Amniotic epithelial cell (primary cell): ENCODE results near the gene NRP2.
A peak's percentile ranks its signal among the peaks of the same experiment; 100 is the strongest.

Source experiments
- DNase-seq: peaks from one replicate; pipeline ENCODE4 v3.0.0-alpha.2; 2010; ENCODE audit warnings: low read depth

NRP2 gene

DNA sequence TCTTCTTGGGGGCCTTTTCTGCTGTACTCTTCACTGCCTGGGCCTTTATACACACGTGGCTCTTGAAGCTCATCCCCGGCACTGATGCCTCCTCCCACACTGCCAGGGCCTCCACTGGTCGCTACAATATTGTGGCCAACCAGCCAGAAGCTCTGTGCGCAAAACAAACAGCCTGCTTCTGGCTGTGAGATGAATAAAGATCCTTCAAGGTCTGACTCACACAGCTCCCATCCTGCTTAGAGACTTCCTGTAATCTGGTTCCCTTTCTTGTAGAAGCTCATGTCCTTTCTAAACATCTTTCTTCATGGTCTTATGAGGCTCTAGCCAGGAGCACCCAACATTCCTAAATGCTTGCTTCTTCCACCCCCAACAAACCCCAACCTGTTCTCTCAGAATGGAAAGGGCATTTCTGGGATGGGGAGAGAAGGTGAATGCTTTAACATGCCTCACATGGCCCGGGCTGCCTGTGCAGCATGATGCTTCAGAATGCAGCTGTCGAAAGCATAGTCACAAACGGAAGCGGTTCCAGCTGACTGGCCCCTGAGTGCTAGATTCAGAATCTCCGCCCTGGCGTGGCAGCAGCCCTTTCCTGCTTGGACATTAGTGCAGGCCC, 24.6 kb downstream of the NRP2 start:
- DNase-seq: peak; percentile 96

- peak; percentile 95 for DNase-seq
Observed at GRCh38 chr2:205708231-205708631, 25.9 kb downstream of the NRP2 start.

GRCh38 chr2:205709319-205709718, 27.0 kb downstream of the NRP2 start:
- DNase-seq: no peak

- peak; percentile 67 for DNase-seq
Observed at GRCh38 chr2:205712508-205712907, 30.2 kb downstream of the NRP2 start.

GRCh38 chr2:205713086-205713485, 30.8 kb downstream of the NRP2 start:
- no peak for DNase-seq

- peak; percentile 80 for DNase-seq
Observed at GRCh38 chr2:205714058-205714776, 31.9 kb downstream of the NRP2 start.

- peak; percentile 71 for DNase-seq
Observed at GRCh38 chr2:205714789-205715720, 32.8 kb downstream of the NRP2 start.

- DNase-seq: peak; percentile 64
Observed at GRCh38 chr2:205715831-205716525, 33.7 kb downstream of the NRP2 start.

- DNase-seq: no peak
Observed at GRCh38 chr2:205717175-205717846, 35.0 kb downstream of the NRP2 start.

GRCh38 chr2:205717999-205718398, 35.7 kb downstream of the NRP2 start:
- DNase-seq: peak; percentile 94

GRCh38 chr2:205719847-205720246, 37.5 kb downstream of the NRP2 start:
- DNase-seq: no peak

- no peak for DNase-seq
Observed at GRCh38 chr2:205720451-205720902, 38.2 kb downstream of the NRP2 start.

GRCh38 chr2:205721057-205721449, 38.8 kb downstream of the NRP2 start:
- no peak for DNase-seq

DNA sequence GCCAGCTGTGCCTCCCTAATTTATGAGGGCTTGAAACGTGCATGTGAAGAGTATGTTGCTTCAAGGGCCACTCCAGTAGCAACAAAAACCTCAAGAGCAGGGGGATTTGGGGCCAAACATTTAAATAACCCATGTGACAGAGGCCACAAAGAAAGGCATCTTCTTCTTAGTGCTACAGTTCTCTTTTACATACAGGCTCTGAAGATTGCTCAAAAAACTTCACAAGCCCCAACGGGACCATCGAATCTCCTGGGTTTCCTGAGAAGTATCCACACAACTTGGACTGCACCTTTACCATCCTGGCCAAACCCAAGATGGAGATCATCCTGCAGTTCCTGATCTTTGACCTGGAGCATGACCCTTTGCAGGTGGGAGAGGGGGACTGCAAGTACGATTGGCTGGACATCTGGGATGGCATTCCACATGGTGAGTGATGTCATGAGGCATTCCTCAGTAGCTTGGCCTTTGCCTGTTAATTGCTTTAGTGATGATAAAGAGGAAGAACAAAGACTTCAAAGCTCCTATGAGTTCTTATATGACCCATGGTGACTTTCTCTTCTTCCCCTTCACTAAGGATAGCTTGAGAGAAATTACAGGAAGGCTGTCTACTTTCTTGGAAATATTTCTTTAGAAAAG, 40.1 kb downstream of the NRP2 start:
- DNase-seq: peak; percentile 28

- no peak for DNase-seq
Observed at GRCh38 chr2:205723179-205723578, 40.9 kb downstream of the NRP2 start.

GRCh38 chr2:205725059-205725458, 42.8 kb downstream of the NRP2 start:
- no peak for DNase-seq

- no peak for DNase-seq
Observed at GRCh38 chr2:205726506-205726905, 44.2 kb downstream of the NRP2 start.

GRCh38 chr2:205727174-205727573, 44.9 kb downstream of the NRP2 start:
- no peak for DNase-seq

- no peak for DNase-seq
Observed at GRCh38 chr2:205728366-205728765, 46.1 kb downstream of the NRP2 start.

- DNase-seq: no peak
Observed at GRCh38 chr2:205730191-205730590, 47.9 kb downstream of the NRP2 start.
